K562 treated with DMSO at 1 percent for 12 hours (cell line): ENCODE data around the gene PYM1. TPM values are rescaled to one million over a fixed set of nuclear protein-coding genes. Genes with fewer than 3 reads are reported as not detected.

Experiments used
- total RNA-seq: library from RNA; unstranded; fragments of 300-600 nt; gene quantifications from 2 replicates; pipeline ENCODE4 v1.2.3, GENCODE V29; 2022; ENCODE audit not compliant: insufficient read depth

The PYM1 gene
- total RNA-seq = 25.3 and 31.8 TPM in 2 replicates

DNA sequence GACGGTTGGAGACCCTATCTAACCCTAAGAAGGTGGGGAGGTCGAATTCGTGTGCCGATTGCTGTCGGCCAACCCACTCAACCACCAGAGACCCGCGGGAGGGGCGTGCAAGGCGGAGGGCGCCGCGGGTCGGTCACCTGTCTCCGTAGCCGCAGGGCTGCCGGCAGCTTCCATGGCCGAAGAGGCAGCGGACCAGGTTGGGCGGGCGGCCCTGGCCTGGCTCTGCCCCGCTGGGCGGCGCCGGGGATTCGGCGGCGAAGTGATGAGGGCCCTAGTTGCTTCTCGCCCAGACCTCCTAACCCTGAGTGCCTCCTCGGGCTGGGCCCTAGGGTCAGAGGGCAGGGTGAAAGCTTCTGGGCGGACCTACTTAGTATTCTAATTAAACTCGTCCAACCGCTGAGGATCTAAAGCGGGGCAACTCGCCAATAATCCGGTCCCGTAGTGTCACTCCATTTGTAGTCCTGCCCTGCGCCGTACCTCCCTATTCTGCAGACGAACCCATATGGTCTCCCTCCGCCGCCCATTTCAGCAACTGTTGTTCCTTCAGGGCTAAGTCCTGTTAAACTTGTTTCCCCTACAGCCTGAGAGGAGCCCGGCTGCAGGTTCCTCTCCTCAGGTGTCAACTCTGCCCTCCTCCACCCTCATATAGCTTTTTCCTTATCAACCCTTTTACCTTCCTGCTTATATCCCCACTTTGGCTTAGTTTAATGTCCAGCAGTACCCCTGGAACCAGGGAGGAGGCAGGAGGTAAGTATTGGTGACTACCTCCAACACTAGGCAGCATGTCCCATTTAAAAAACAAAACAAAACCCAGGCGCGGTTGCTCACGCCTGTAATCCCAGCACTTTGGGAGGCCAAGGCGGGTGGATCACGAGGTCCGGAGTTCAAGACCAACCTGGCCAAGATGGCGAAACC lies at the start of gene PYM1:
TSS of gene PYM1 (minus strand) at position 307 of the 915 bp plus-strand sequence. CDS start at position 174, 133 bp downstream.

GRCh38 chr12:55973599-55974307 lies 46.1 kb upstream of the PYM1 start, which contains the start of gene RAB5B:
RAB5B (plus strand) TSS chr12:55974078; CDS start chr12:55986961, 12,883 bp downstream.

DNA sequence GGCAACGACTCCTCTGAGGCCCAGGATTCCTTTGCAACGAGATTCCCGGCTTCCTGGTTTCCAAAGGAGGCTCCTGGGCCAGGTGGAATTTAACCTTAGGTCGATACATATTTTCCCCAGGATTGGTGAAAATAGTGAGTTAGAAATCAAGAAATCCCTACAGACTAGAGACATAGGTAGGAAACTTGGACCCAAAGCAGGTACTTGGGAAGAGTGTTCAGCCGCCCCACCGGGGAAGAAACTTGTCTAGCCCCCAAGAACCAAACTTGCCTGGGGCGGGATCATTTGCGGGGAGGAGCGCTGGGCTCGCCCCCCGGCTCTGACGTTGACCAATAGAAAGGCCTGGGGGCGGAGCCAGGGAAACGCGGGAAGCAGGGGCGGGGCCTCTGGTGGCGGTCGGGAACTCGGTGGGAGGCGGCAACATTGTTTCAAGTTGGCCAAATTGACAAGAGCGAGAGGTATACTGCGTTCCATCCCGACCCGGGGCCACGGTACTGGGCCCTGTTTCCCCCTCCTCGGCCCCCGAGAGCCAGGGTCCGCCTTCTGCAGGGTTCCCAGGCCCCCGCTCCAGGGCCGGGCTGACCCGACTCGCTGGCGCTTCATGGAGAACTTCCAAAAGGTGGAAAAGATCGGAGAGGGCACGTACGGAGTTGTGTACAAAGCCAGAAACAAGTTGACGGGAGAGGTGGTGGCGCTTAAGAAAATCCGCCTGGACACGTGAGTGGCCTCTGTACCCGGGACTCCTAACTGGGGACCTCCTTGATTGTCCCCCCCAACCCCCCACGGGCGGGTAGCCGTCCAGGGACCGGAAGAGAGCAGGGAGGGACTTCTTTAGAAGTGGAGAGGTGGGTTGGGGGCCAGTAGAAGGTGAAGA lies 39.0 kb upstream of the PYM1 start, which contains the start of gene CDK2:
TSS of gene CDK2 (plus strand) at position 423 of the 874 bp plus-strand sequence. CDS start at position 602, 179 bp downstream.

GRCh38 chr12:55965941-55966407 lies 38.3 kb upstream of the PYM1 start, which contains the start of gene PMEL:
PMEL (minus strand) TSS chr12:55966042; CDS start chr12:55966011, 31 bp downstream.

DNA sequence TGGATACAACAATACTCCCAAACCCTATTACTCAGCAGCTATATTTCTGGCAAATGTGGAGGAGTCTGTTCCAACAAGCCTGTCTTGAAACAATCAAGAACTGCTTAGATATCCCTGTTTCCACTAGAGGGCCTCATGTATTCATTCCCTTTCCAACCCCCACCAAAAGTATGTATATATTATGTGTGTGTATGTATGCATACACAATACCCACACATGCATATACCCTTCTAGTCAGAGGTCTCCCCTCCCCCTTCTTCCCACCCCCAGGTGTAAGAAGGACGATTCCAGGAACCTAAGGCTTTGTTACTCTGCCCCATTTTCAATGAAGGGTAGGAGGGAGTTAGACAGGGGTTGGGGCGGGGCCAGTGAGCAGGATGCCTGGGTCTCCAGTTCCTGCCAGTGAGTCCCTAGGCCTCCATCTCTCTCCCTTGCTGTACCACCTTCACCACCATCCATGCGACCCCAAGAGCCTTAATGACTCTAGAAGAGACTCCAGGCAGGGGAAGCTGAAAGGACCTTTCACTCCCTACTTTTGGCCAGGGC lies 3.1 kb upstream of the PYM1 start, which contains the start of gene DGKA:
TSS of gene DGKA (plus strand) at position 392 of the 546 bp plus-strand sequence. CDS start 5,342 bp downstream, outside the sequence.

Other genes with a start within 250 kb of the PYM1 start
- gene ITGA7, start 220.0 kb downstream of the PYM1 start, total RNA-seq = 0.82 and 3.9 TPM in 2 replicates
- gene BLOC1S1, start 211.8 kb downstream of the PYM1 start, total RNA-seq = 72.5 and 131 TPM in 2 replicates
- gene RDH5, start 207.5 kb downstream of the PYM1 start, total RNA-seq = 2.2 and 4.0 TPM in 2 replicates
- gene CD63, start 198.9 kb downstream of the PYM1 start, total RNA-seq = 1,001 and 1,162 TPM in 2 replicates
- gene GDF11, start 184.8 kb downstream of the PYM1 start, total RNA-seq = 6.8 and 8.7 TPM in 2 replicates
- gene SARNP, start 110.2 kb downstream of the PYM1 start, total RNA-seq = 95.9 and 113 TPM in 2 replicates
- 14.8 and 20.8 TPM in 2 replicates for gene ORMDL2, start 109.9 kb downstream of the PYM1 start, total RNA-seq
- 10.8 and 24.3 TPM in 2 replicates for gene DNAJC14, start 98.3 kb downstream of the PYM1 start, total RNA-seq
- 0.61 and 1.6 TPM in 2 replicates for gene MMP19, start 85.0 kb downstream of the PYM1 start, total RNA-seq
- gene DGKA, start 3.3 kb upstream of the PYM1 start, total RNA-seq = 20.0 and 41.3 TPM in 2 replicates
- gene PMEL, start 38.1 kb upstream of the PYM1 start, total RNA-seq = 1.6 and 2.3 TPM in 2 replicates
- gene CDK2, start 38.9 kb upstream of the PYM1 start, total RNA-seq = 60.8 and 102 TPM in 2 replicates
- 24.7 and 53.6 TPM in 2 replicates for gene RAB5B, start 46.2 kb upstream of the PYM1 start, total RNA-seq
- 28.3 and 47.1 TPM in 2 replicates for gene SUOX, start 69.4 kb upstream of the PYM1 start, total RNA-seq
- gene IKZF4, start 93.1 kb upstream of the PYM1 start, total RNA-seq = 5.5 and 28.5 TPM in 2 replicates
- gene RPS26, start 114.0 kb upstream of the PYM1 start, total RNA-seq = 356 and 471 TPM in 2 replicates
- gene ERBB3, start 152.3 kb upstream of the PYM1 start, total RNA-seq = 4.0 and 6.2 TPM in 2 replicates
- gene PA2G4, start 176.7 kb upstream of the PYM1 start, total RNA-seq = 117 and 191 TPM in 2 replicates
- 3,882 and 7,413 TPM in 2 replicates for gene RPL41, start 188.7 kb upstream of the PYM1 start, total RNA-seq
- gene ZC3H10, start 190.4 kb upstream of the PYM1 start, total RNA-seq = 3.0 and 6.0 TPM in 2 replicates
- gene ESYT1, start 200.4 kb upstream of the PYM1 start, total RNA-seq = 118 and 171 TPM in 2 replicates
- gene MYL6B, start 224.7 kb upstream of the PYM1 start, total RNA-seq = 39.6 and 50.9 TPM in 2 replicates
- 825 and 1,302 TPM in 2 replicates for gene MYL6, start 230.5 kb upstream of the PYM1 start, total RNA-seq